WTC11 (cell line): ENCODE data around the gene FAM171A1. TPM values are rescaled to one million over a fixed set of nuclear protein-coding genes. Genes with fewer than 3 reads are reported as not detected.

Source experiments
- ATAC-seq: fragments of 200-7000 bp; cut with Tn5 transposase; 2 replicates; pipeline ENCODE4 v1.10.0; 2021; ENCODE audit warnings: mild to moderate bottlenecking, moderate library complexity
- CTCF ChIA-PET: fragments of 300-600 bp; sonication (Branson Sonifier 250); formaldehyde crosslinking; loops from one replicate; lab custom pipeline; 2021; ENCODE audit warnings: antibody characterized with exemption; lab: Charles Lee
- POLR2A ChIA-PET: fragments of 350-600 bp; sonication (Branson Sonifier 250); formaldehyde crosslinking; loops from one replicate; lab custom pipeline; 2021; ENCODE audit warnings: antibody characterized with exemption; lab: Charles Lee
- DNase-seq: peaks from one replicate; pipeline ENCODE4 v3.0.0; 2021; ENCODE audit warnings: low spot score
- H3K27ac Mint-ChIP-seq: 2 replicates; pipeline ENCODE4 v1.8.0; 2021; ENCODE audit warnings: mixed read lengths
- H3K27me3 Mint-ChIP-seq: 2 replicates; pipeline ENCODE4 v1.8.0; 2021; ENCODE audit warnings: low read depth, mild to moderate bottlenecking, moderate library complexity, mixed read lengths
- H3K36me3 Mint-ChIP-seq: 2 replicates; pipeline ENCODE4 v1.8.0; 2021; ENCODE audit warnings: mixed read lengths
- H3K4me1 Mint-ChIP-seq: 2 replicates; pipeline ENCODE4 v1.8.0; 2022; ENCODE audit warnings: mixed read lengths
- H3K4me3 Mint-ChIP-seq: 2 replicates; pipeline ENCODE4 v1.8.0; 2021; ENCODE audit warnings: mild to moderate bottlenecking, moderate library complexity, mixed read lengths
- H3K9me3 Mint-ChIP-seq: 2 replicates; pipeline ENCODE4 v1.8.0; 2021; ENCODE audit warnings: mixed read lengths
- AFF4 ChIP-seq: sonication (generic); formaldehyde crosslinking; IDR thresholded peaks from 2 replicates; pipeline ENCODE4 v1.8.1; 2023; ENCODE audit warnings: mild to moderate bottlenecking, missing genetic modification reagents, borderline replicate concordance
- ARID4B ChIP-seq: sonication (generic); formaldehyde crosslinking; IDR thresholded peaks from 2 replicates; pipeline ENCODE4 v1.8.0; 2023; ENCODE audit warnings: missing genetic modification reagents, mild to moderate bottlenecking, borderline replicate concordance
- CREB1 ChIP-seq: sonication (generic); formaldehyde crosslinking; IDR thresholded peaks from 2 replicates; pipeline ENCODE4 v1.8.0; 2023; ENCODE audit warnings: mild to moderate bottlenecking, missing genetic modification reagents
- E2F4 ChIP-seq: sonication (generic); formaldehyde crosslinking; IDR thresholded peaks from 2 replicates; pipeline ENCODE4 v1.8.1; 2022; ENCODE audit warnings: low read depth, mild to moderate bottlenecking, moderate library complexity, missing genetic modification reagents, borderline replicate concordance
- MLX ChIP-seq: sonication (generic); formaldehyde crosslinking; IDR thresholded peaks from 2 replicates; pipeline ENCODE4 v1.8.1; 2023; ENCODE audit warnings: mild to moderate bottlenecking, missing genetic modification reagents, moderate library complexity
- NFE2L1 ChIP-seq: sonication (generic); formaldehyde crosslinking; IDR thresholded peaks from 2 replicates; pipeline ENCODE4 v1.8.1; 2023; ENCODE audit warnings: missing genetic modification reagents
- PRRX2 ChIP-seq: fragments of 250-450 bp; sonication (Bioruptor Pico); IDR thresholded peaks from 2 replicates; pipeline ENCODE4 v1.8.0; 2021; ENCODE audit warnings: mild to moderate bottlenecking
- ZBTB21 ChIP-seq: sonication (generic); formaldehyde crosslinking; IDR thresholded peaks from 2 replicates; pipeline ENCODE4 v1.8.1; 2023; ENCODE audit warnings: mild to moderate bottlenecking, missing genetic modification reagents, borderline replicate concordance
- ZMAT4 ChIP-seq: fragments of 250-450 bp; sonication (Bioruptor Pico); IDR thresholded peaks from 2 replicates; pipeline ENCODE4 v1.9.0; 2021; ENCODE audit warnings: mild to moderate bottlenecking
- ZNF138 ChIP-seq: sonication (generic); formaldehyde crosslinking; conservative IDR thresholded peaks from 2 replicates; pipeline ENCODE4 v1.8.1; 2022; ENCODE audit warnings: mild to moderate bottlenecking, moderate library complexity, missing genetic modification reagents
- ZNF532 ChIP-seq: fragments of 250-450 bp; sonication (Bioruptor Pico); IDR thresholded peaks from 2 replicates; pipeline ENCODE4 v1.9.0; 2021; ENCODE audit warnings: mild to moderate bottlenecking, borderline replicate concordance
- total RNA-seq: library from RNA; stranded (reverse); gene quantifications from 3 replicates; pipeline ENCODE4 v1.2.3, GENCODE V29; 2021

FAM171A1 gene
- total RNA-seq, 1 experiment from 2014 or later, result 33.9 TPM

GRCh38 chr10:15399060-15399661 lies 28.1 kb upstream of the FAM171A1 start:
- Mint-ChIP-seq H3K36me3 (0 out of 2 replicates have a peak, but pooled peaks cover 3% of the 10 kb centered on the region), H3K4me3 (no peak overlapping the region), H3K27me3 (peaks cover 7% of the 10 kb centered on the region), H3K4me1 (peaks cover 9% of the 10 kb centered on the region), H3K9me3 (peaks cover 32% of the 10 kb centered on the region), H3K27ac (no peak overlapping the region)
- no peak for TF ChIP-seq AFF4 (CRISPR knock-in tag)
- TF ChIP-seq E2F4 (CRISPR knock-in tag), result no peak
- no peak for TF ChIP-seq MLX
- no peak for TF ChIP-seq ZNF532
- no peak for TF ChIP-seq ZBTB21
- TF ChIP-seq ZNF138 (CRISPR knock-in tag), result no peak
- TF ChIP-seq PRRX2 (CRISPR knock-in tag), result no peak
- TF ChIP-seq ZMAT4 (CRISPR knock-in tag), result no peak
- ChIA-PET POLR2A (no interaction called here), CTCF (no interaction called here)
- no peak for DNase-seq
- ATAC-seq, result no peak

GRCh38 chr10:15395935-15396334 lies 24.8 kb upstream of the FAM171A1 start:
- CTCF ChIA-PET, result interaction anchor here (0.6 kb wide), 1 partner anchor 11 kb away, joined by 3 read pairs; no protein-coding TSS in a partner anchor
- 0 out of 2 replicates have a peak, but pooled peaks cover 3% of the 10 kb centered on the region for H3K36me3 Mint-ChIP-seq
- DNase-seq, result no peak
- peaks cover 15% of the 10 kb centered on the region for H3K9me3 Mint-ChIP-seq
- peaks cover 3% of the 10 kb centered on the region for H3K27me3 Mint-ChIP-seq
- no peak for ATAC-seq
- H3K4me3 Mint-ChIP-seq, result no peak overlapping the region
- H3K4me1 Mint-ChIP-seq, result peaks cover 1% of the 10 kb centered on the region; the same call in 1 of the 2 replicates
- POLR2A ChIA-PET, result no interaction called here
- TF ChIP-seq ARID4B, result no peak
- no peak for TF ChIP-seq CREB1
- TF ChIP-seq ZBTB21, result no peak
- no peak for TF ChIP-seq NFE2L1 (CRISPR knock-in tag)
- no peak overlapping the region for H3K27ac Mint-ChIP-seq
